GM19395 (cell line): Measurements from ENCODE around the gene ERGIC2.
"Not testable (repeated sequence)": the region's sequence is repeated elsewhere in the genome, so short reads cannot be mapped to it uniquely, and the experiment has no call there.

Experiments used
- ATAC-seq: cut with Tn5 transposase; IDR thresholded peaks from one replicate; pipeline ENCODE4 v1.9.1; 2021; ENCODE audit warnings: mild to moderate bottlenecking, moderate library complexity; ENCODE audit not compliant: unreplicated experiment

The ERGIC2 gene, protein sequence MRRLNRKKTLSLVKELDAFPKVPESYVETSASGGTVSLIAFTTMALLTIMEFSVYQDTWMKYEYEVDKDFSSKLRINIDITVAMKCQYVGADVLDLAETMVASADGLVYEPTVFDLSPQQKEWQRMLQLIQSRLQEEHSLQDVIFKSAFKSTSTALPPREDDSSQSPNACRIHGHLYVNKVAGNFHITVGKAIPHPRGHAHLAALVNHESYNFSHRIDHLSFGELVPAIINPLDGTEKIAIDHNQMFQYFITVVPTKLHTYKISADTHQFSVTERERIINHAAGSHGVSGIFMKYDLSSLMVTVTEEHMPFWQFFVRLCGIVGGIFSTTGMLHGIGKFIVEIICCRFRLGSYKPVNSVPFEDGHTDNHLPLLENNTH

DNA sequence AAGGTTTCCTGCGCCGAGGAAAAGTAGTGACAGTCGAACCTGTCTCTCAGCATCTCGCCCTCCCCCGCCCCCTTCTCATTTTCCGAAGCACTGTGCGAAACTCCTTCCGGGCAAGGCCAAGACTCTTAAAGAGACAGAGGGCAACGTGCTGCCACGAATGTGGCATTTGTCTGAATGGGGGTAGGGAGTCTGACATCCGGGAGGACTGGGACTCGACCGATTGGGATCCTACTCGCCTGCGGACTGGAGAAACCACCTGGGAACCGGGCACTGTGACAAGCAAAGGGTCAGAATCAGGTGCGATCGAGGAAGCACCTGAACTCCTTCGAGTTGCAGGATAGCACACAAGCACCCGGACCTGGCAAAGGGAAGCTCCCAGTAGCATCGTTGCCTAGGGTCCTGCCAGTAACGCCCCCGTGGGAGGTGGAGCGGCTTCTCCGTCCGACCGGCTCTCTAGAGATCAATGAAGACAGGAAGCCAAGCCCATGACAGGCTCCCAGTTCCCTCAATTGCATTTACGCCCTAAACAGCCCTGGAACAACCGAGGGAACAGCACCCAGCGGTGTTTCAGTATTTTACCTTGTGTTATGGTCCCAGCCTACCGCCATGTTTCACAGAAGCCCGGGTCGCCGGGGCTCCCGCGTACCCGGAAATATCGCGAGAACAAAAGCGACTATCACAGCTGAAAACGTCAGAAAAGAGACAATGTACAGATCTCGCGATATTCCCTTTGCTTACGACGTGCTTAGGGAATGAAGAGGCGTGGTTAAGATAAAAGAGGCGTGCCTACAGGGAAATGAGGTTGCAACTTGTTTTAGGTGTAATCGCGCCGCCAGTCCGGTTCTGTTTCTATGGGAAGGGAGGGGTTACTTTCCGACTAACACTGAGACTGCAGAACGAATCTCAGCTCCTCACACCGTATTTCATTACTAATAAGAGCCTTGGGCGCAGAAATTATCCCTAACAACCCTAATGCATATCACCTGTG, at the start of gene ERGIC2:
ERGIC2 (minus strand) TSS at position 637 of the 988 bp plus-strand sequence. CDS start 9,539 bp downstream, outside the sequence.
- peak; percentile 98 for ATAC-seq

DNA sequence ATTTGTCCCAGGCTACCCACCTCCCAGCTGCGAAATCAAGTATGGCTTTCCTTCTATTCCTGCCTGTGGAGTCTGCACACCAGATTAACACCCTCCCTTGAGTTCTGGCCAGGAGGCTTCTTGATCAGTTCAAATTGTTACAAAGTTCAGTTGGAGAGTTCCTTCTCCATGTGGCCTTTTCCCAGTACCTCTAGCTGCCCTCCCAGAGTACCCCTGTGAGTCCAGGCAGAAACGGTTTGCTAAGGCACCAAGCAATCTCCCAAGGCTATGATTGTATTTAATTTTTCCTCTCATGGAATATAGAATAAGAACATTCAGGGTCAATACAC, 49.7 kb upstream of the ERGIC2 start:
- no peak for ATAC-seq

DNA sequence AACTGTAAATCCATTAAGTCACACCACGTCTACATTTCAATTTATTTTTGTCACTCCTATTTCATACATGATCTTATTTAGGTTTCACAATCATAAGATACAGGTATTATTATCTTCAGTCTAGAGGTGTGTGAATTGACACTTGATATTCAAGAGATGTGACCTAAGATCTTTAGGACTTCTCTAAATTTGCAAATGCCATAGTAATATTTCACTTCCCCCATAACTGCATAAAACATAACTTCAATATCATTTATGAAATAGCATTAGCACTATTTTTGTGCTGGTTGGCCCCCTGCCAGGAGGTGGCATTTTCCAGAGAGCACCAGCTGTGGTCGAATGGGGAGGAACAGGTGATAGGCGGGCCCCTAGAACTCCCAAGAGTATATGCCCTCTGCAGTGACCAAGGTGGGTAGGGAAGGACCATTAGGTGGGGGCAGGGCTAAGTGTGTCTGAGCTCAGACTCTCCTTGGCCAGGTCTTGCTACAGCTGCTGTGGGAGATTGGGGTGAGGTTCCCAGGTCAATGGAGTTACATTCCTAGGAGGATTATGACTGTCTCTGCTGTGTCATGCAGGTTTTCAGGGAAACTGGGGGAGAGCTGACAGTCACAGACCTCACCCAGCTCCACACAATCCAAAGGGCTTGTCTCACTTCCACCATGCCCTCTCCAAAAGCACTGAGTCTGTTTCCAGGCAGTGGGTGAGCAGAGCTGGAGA, 49.2 kb upstream of the ERGIC2 start:
- no peak for ATAC-seq

DNA sequence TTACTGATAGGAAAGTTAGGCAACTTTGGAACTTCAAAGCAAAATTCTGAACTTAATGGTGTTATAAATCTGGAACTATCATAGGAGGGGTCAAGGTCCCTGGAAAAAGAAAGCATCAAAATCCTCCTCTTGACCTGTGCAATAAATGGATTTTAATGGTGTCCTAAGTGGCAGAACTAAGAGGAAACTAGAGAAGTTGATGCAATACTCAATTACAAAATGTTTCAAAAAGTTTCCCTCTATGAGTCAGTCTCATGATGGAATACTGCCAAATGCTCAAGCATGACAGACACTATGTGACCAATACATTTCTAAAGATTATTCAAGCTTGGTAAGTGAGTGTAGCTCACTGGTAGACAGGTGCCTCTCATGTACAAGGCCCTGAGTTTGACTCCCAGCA, 47.7 kb upstream of the ERGIC2 start:
- ATAC-seq, result peak; percentile 46

DNA sequence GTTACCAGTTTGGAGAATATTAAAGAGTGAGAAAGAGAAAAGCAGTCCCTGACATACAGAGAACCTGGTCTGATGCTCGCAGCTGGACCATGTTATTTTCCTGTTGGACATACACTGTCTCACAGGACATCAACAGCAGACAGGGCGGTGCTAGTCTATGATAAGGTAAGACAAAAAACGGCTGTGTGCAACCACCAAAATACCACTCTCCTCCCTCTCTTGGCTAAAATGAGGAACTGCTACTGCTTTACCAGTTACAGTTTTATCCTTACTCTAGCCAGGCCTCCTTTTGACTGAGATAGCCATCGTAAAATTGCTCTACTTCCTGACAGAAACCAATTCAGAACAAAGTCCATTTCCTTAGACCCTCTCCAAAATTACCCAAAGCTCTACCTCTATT, 47.0 kb upstream of the ERGIC2 start:
- ATAC-seq, result peak; percentile 98

DNA sequence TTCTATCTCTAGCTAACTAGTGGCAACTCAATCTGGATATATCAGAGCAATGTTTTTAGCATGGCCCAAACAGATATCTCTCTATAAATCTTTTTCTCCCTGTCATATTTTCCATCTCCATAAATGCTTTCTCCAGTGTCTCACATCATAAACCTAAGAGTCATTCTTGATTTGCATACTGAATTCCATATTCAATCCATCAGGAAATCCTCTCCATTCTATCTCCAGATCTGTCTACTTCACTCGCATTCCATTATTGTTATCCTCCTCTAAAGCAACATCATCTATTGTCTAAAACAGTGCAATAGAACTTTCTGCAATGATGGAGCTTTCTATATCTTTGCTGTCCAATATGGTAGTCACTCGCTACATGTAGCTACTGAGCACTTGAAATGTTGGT, 45.5 kb upstream of the ERGIC2 start:
- no peak for ATAC-seq

DNA sequence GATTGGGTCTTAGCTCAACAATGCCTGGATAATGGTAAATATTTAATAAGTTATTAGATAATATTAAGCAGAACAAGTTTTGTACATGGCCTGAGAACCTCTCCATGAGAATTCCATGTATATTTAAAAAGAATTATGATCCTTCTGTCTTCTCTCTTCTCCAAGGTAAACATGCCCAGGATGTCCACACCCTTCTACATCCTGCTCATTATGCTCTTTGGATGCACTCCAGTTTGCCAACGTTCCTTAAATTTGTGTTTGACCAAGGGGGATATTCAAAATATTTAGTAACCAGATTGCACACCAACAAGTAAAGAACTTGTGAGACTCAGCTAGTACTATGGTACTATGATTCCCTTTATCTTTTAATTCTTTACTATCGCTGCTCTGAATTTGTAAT, 44.8 kb upstream of the ERGIC2 start:
- ATAC-seq, result no peak

DNA sequence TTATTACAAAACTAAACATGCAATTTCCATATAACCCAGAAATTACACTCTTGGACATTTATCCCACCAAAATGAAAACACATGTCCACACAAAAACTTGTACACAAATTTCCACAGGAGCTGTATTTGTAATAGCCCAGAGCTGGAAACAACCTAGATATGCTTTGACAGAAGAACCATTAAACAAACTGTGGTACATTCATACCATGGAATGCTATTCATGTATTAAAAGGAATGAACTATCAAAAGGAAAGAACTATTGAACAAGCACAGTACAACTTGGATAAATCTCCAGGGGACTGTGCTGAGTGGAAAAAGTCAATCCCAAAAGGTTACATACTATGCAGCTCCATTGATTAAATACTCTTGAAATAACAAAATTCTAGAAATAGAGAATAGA, 35.8 kb upstream of the ERGIC2 start:
- no peak for ATAC-seq

DNA sequence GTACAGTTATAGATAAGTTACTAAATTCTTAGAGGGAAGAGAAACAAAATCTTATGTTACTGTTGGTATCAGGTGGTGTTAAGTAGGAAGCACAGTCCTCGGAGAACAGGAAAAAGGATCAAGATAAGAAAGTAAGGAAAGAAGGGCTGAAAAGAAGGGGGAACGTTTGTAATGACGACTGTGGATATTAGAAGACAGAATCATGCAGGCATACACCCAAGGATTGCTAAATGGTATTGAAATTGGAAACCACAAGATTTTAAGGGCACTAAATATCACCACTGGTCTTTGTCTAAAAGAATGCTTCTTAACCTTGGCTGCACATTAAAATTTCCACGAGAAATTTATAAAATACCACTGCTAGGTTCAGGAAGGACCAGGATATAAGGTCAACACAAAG, 34.1 kb upstream of the ERGIC2 start:
- ATAC-seq, result no peak

DNA sequence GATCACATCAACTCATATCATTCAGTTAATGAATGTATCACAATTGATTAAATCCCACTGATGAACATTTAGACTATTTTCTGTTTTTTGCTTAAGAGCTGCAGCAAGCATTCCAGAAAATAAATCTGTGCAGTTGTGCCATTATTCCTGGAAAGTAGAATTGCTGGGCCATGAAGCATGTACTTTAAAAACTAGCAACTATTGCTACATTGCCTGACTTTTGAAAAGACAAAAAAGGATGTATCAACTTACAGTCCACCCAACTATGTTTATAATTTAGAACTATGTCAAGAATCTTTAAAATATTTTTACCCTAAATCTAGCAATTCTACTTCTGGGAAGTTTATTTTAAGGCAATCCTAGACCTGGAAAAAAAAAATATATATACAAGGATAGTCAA, 33.4 kb upstream of the ERGIC2 start:
- ATAC-seq, result no peak

DNA sequence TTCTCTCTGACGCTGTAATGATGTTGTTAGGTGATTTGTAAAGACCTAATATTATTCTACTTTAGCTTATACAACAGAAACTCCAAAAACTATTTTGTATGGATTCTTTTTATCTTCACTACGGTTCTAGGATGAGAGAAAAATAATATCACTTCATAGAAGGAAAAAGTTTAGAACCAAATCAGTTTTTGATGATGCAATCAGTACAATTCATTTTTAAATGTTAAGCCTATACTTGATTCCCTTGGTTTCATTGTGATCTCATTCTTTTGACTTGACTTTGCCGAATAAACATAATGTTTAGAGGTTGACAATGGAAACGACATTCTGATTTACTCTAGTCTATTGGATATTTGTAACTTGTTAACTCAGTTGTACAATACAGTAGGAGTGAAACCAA, 24.6 kb upstream of the ERGIC2 start:
- ATAC-seq, result no peak

DNA sequence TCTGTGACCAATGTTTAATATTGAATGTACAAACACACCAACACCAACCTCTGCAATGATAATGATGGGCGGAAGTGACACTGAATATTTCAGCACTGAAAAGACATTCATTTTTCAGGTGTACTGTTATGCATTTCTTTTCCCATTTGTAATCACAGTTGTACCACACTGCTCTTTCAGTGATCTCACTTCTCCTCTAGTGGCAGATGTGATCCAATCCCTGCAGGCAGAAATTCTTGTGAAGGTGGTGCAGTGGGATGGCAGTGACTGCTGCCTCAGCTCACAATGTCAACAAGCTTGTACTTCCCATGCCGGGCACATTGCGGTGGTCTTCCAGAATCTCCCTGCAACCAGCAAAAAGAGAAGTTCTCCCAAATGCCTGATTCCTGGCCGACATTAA, 23.0 kb upstream of the ERGIC2 start:
- no peak for ATAC-seq

DNA sequence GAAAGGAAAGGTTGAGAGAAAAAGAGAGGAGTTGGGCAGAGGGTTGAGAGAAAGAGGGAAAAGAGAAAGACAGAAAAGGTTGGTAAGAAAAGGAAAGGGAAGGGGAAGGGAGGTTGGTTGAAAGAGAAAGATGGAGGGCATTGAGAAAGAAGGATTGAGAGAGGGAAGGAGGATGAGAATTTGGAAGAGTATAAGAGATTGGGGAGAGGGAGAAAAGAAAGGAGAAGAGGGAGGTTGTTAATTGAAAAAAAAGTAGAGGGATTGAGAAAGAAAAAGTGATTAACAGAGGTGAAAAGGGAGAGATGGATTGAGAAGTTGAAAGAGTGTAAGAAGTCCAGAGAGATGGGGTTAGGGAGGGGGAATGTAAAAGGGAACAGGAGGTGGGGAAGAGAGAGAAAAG, 21.5 kb upstream of the ERGIC2 start:
- ATAC-seq, result no peak

DNA sequence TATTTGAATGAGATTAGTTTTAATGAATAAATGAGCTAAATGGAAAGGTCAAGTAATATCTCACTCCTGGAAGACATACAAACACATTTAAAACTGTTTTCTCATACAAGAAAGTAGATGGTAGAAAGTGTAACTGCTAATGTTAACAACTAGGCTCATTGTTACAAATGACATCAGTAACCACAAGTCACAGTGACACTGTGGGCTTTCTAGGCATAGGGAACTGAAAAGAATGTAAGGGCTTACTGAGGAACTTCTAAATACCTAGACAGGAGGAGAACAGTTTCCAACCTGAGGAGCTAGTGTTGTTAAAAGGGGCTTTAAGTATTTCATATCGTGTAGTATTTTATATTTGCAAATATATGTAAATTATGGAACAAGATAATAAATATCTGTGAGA, 17.5 kb upstream of the ERGIC2 start:
- ATAC-seq, result peak; percentile 72

DNA sequence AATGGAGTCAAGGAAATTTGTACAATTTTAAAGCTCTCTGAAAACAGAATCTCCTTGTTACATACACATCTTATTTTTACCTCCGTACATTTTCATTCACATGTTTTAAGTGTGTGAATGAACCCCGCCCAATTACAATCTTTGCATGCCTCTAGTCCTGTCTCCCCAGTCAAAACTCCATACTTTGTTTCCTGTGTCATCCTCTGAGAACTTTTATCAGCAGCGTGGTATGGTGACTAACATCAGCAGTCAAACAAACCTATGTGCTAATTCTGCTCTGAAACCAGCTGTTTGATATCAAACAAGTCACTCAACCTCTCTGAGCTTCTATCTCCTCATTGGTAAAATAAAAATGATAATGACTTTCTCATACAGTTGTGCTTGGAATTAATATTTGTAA, 15.8 kb upstream of the ERGIC2 start:
- ATAC-seq, result no peak

DNA sequence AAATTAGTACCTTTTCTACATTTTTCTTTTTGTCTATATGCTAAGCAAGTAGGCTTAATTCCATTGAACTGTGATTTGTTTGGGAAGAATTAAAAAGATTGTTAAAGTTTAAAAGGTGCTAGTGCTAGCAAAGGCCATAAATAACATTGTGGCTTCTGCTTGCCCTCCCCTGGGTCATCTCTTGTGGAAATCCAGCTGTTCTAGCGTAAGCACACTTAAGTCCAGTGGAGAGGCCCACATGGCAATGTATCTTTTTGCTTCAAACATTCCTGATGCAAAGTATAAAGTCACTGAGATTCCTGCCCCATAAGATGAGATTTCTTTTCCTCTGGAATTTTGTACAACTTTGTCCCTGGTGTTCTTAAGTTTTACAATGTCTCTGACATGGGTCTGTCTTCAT, 14.4 kb upstream of the ERGIC2 start:
- ATAC-seq, result no peak

DNA sequence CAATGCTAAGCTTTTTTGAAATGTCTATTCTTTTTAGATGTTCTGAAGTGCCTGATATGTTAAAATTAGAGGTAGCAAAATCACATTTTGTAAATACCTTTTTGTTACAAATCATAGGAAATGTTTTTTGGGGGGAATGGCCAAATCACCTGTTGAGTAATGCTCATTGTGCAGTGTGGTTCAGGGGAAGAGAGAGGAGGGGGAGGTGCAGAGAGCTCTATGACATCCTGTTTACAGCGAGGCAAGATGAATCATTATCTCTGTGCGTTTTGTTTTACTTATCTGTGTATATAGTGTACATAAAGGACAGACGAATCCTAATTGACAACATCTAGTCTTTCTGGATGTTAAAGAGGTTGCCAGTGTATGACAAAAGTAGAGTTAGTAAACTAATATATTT, 9.4 kb upstream of the ERGIC2 start:
- ATAC-seq, result not testable (repeated sequence)

DNA sequence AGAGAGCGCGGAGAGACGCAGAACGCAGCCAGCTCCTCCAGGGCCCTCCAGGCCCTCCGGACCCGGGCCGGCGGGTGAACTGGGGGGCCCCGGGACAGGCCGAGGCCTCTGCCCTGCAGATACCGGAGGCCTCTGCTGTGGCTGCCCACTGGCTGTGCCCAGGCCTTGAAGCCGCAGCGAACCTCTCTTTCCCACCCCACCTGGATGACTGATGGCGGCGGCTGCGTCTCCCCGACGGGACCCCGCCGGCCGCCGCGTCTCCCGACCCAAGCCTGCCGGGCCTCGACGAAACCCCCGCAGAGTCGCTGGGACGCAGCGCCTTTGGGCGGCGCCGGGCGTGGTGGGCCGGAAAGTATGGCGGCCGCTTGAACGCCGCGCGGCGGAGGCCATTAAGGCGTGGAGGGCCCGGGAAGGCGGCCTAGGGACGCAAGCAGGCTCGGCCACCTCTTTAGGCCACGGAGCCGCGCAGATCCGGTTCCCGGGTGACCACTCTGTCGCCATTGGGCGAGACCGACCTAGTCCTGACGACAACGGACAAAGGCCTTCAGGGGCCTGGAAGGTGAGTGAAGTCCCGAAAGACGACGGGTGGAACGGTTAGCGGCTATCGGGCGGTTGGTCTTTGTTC, 8.4 kb upstream of the ERGIC2 start:
- ATAC-seq, result no peak

DNA sequence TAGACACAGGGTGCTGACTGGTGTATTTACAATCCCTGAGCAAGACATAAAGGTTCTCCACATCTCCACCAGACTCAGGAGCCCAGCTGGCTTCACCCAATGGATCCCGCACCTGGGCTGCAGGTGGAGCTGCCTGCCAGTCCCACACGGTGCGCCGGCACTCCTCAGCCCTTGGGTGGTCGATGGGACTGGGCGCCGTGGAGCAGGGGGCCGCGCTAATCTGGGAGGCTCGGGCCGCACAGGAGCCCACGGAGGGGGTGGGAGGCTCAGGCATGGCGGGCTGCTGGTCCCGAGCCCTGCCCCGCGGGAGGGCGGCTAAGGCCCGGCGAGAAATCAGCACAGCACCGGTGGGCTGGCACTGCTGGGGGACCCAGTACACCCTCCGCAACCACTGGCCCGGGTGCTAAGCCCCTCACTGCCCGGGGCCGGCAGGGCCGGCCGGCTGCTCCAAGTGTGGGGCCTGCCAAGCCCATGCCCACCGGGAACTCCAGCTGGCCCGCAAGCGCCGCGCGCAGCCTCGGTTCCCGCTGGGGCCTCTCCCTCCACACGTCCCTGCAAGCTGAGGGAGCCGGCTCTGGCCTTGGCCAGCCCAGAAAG, 5.2 kb upstream of the ERGIC2 start:
- not testable (repeated sequence) for ATAC-seq

DNA sequence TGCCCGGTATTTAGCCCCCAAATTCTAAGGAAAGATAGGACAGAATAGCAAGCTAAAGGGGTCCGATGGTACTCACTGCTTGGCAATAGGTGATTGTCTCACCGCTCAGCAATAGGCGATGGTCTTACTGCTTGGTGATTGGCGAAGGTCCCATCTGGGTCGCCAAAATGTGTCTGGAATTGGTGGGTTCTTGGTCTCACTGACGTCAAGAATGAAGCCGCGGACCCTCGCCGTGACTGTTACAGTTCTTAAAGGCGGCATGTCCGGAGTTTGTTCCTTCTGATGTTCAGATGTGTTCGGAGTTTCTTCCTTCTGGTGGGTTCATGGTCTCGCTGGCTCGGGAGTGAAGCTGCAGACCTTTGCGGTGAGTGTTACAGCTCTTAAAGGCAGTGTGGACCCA, 4.2 kb upstream of the ERGIC2 start:
- ATAC-seq, result not testable (repeated sequence)

DNA sequence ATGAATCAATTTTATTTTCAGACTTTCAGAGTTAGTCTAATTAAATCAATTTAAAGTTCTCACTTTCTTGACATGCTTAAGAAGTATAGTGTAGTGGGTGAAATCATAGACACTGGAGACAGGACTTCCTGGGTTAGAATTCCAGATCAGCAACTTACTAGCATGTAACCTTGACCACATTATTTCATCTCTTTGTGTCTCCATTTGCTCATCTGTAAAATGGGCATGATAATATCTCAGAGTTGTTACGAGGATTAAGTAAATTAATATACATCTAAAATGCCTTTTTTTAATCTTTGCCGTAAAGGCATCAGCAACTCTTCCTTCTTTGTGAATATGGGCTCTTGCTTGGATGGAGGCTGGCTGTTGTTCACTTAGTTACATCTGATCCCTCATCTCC, 1.3 kb upstream of the ERGIC2 start:
- no peak for ATAC-seq
